Diencephalon (tissue), 1 donor: ENCODE results near the gene HOMEZ. TPM values are rescaled to one million over a fixed set of nuclear protein-coding genes. Genes with fewer than 3 reads are reported as not detected.

ENCODE experiments used
- small RNA-seq: library from RNA; depleted of rRNA; stranded (forward); fragments of <200 nt; gene quantifications from one replicate; pipeline ENCODE3, GENCODE V24; 2014
- total RNA-seq: library from RNA; depleted of rRNA; stranded (reverse); fragments of >200 nt; gene quantifications from one replicate; pipeline ENCODE4 v1.2.3, GENCODE V29; 2014

The HOMEZ gene, protein sequence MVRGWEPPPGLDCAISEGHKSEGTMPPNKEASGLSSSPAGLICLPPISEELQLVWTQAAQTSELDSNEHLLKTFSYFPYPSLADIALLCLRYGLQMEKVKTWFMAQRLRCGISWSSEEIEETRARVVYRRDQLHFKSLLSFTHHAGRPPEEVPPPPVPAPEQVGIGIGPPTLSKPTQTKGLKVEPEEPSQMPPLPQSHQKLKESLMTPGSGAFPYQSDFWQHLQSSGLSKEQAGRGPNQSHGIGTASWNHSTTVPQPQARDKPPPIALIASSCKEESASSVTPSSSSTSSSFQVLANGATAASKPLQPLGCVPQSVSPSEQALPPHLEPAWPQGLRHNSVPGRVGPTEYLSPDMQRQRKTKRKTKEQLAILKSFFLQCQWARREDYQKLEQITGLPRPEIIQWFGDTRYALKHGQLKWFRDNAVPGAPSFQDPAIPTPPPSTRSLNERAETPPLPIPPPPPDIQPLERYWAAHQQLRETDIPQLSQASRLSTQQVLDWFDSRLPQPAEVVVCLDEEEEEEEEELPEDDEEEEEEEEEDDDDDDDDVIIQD
- total RNA-seq = 4.6 TPM

DNA sequence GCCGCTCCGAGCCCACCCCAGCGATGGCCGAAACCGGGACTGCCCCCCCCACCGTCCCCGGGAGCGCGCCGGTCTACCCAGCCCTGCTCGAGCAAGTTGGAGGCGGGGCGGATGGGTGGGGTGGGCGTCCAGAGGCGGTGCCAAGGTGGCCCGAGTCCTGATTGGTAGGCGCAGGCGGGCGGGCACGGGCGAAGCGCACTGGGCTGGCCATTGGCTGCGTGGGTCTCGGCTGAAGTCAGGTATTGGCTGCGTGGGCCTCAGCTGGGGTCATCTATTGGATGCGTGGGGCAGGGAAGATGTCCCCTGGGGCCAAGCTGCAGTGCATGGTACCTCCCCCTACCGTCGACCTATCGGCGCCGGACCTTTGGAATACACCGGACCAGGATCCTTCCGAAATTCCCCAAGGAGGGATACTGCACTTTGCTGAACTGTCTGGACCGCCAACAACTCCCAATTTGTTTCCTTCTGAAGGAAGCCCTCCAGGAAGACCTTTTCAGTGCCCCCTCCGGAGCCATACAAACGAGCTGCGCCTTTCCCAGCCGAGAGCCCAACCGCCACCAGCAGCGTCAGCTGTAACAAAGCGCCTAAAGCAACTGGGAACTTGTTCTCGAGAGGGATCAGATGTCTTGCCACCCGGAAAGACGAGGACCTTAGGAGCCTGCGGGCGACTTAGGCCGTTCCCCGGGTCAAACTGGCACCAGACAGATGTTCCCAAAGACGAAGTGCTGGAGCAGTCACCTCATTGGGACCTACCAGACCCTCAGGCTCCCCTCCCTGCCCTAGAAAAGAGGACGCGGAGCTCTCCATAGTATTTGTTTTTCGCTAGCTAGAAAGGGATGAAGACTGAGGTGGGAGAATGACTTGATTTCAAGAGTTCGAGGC lies at the start of gene HOMEZ:
TSS of gene HOMEZ (minus strand) at position 113 of the 882 bp plus-strand sequence. CDS start 180 bp downstream, outside the sequence.

DNA sequence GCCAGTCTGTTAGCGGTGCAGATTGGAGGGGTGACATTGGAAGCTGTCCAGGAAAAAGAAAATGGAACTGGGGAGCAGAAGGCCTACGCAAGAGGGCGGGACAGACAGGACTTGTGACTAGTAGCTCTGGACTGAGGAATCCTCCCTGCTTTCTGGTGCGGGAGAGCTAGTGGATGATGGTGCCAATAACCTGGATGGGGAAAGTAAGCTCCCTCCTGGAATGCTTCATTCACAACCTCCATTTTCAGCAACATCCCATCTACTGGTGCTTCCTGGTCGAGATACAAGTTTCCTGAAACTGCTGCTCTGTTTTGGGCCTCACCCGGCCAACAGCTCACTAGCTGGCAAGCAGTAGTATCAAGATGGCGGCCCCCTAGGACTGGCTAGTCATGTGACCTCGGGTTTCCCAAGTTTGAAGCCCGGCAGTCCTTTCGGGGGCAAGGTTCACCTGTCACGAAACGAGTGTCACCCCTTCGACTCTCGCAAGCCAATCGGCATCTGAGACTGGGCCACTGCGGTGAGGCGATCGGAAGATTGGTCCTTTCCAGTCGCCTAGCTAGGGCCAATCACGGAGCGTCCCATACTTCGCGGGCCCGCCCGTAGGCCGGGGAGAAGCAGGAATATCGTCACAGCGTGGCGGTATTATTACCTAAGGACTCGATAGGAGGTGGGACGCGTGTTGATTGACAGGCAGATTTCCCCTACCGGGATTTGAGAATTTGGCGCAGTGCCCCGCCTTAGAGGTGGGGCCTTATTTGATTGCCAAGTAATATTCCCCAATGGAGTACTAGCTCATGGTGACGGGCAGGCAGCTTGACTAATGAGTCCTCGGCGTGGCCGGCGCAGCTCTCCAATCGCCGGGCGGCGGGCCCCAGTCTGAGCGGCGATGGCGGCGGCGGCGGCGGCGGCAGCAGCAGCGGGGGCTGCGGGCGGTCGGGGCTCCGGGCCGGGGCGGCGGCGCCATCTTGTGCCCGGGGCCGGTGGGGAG lies 34.9 kb upstream of the HOMEZ start, which contains the start of gene PABPN1:
TSS of gene PABPN1 (plus strand) at position 874 of the 988 bp plus-strand sequence. CDS start at position 887, 13 bp downstream.

DNA sequence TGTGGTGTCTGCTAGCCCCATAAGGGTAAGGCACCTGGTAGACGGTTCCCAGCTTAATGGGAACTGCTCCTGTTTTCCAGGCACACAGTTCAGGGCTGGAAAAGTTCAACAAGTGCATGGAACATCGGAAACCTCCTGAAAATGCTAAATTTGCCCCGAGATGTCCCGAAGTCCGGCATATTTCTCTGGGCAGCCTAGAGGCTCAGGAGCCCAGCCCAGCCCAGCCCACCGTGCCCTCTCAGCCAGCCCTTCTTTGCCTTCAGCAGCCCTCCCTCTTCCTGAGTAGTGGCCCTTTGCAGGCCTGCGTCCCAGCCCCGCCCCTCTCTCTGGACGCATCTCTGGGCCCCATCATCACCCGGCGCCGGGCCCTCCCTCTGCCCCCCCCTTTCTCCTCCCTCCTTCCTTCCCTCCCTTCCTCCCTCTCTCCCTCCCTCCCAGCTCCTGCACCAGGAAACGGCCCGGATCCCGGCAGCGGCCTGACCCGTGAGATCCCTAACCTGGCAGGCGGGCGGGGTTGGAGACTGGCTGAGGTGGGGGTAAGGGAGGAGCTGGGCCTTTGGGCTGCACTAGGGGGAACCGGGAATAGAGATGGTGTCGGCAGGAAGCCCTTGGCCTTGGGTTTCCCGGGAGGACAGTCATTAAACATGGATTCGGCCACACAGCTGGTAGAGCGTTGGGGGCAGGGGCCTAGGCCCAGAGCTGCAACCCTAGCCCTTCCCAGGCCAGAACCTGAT lies 20.6 kb upstream of the HOMEZ start, which contains the start of gene BCL2L2:
TSS of gene BCL2L2 (plus strand) at position 422 of the 734 bp plus-strand sequence. CDS start 935 bp downstream, outside the sequence.

DNA sequence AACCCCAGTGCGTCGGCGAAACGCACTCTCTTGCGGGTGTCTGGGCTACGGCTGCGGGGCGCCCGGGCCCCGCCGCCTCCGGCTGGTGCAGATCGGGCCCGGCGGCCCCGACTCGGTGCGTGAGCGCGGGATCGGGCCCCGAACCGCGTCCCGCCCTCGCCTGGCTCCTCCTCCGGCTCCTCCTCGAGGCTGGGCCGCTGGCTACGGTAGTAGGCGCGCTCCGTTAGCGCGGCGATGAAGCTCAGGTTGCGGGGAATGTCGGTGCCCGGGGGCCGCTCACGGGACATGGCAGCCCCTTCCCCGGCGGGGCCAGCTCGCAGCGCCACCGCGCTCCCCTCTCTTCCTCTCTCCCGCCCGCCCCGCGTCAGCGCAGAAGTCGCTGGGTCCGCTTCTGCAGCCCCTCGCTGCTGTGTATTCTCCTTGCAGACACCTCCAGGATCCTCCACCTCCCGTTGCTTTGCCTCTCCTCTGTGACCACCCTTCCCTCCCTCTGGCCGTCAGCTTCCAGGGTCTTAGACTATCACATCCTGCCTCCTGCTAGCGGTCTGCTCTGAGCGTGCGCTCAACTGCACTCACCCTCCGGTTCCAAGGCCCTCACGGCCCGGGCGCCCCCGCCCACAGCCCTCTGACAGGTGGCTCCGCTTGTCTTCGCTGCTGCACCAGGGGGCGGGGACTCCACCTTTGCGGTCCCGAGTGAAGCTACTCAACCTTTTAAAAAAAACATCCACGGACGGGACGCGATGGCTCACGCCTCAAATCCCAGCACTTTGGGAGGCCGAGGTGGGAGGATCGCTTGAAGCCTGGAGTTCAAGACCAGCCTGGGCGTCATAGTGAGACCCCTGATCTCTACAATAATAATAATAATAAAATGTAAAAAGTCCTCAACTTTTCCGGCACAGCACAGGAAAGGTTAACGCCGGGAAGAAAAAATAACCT lies 16.6 kb upstream of the HOMEZ start, which contains the start of gene PPP1R3E:
TSS of gene PPP1R3E (minus strand) at position 570 of the 936 bp plus-strand sequence. CDS start at position 287, 283 bp downstream.

DNA sequence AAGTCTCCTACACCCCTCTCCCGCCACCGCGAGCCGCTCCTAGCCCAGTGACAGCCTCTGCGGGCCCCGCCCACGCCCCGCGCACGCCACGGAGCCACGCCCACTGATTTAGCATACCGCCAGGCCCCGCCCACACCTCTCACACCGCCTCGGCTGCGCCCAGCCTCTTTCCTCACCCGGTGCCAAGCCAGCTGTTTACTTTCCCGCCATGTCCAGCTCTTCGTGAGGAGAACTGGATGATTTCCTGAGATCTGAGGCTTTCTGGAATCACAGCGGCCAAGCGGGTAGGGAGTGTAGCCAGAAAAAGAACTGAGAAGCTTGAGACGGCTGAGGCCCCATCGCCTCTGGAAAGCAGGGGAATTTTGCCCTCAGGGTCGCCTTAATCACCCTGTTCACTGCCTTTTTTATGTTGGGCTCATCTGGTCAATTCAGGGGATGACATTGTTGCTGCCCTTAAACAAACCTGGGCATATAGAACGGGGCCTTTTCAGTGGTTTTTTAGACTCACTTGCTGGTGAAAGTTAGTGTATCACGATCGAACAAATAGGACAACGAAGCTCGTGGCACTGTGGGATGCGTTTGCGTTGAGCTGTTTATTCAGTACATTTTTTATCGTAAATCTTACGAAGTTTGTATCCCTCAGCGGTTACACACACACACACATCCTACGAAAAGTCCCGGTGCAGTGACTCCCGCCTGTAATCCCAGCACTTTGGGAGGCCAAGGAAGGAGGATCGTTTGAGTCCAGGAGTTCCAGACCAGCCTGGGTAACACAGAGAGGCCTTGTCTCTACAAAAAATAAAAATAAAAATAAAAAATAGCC lies 47.9 kb downstream of the HOMEZ start, which contains the start of gene RNF212B:
TSS of gene RNF212B (plus strand) at position 165 of the 823 bp plus-strand sequence. CDS start 2,410 bp downstream, outside the sequence.

Small RNA genes within 50 kb of the gene (small RNA-seq; reads per million reads assigned to genes)
- not detected for gene AL049829.1
- gene RNU6-1046P = not detected

Other genes with a start within 250 kb of the HOMEZ start
- not detected for gene PSMB11, start 243.9 kb downstream of the HOMEZ start, total RNA-seq
- 14.1 TPM for gene CDH24, start 228.6 kb downstream of the HOMEZ start, total RNA-seq
- gene ACIN1, start 191.0 kb downstream of the HOMEZ start, total RNA-seq = 91.8 TPM
- 22.1 TPM for gene C14orf119, start 190.6 kb downstream of the HOMEZ start, total RNA-seq
- gene CIROP, start 181.1 kb downstream of the HOMEZ start, total RNA-seq = not detected
- not detected for gene CEBPE, start 166.9 kb downstream of the HOMEZ start, total RNA-seq
- 14.8 TPM for gene SLC7A8, start 102.5 kb downstream of the HOMEZ start, total RNA-seq
- gene RNF212B, start 48.2 kb downstream of the HOMEZ start, total RNA-seq = not detected
- 10.4 TPM for gene PPP1R3E, start 16.7 kb upstream of the HOMEZ start, total RNA-seq
- 21.9 TPM for gene BCL2L2, start 20.7 kb upstream of the HOMEZ start, total RNA-seq
- gene PABPN1, start 35.3 kb upstream of the HOMEZ start, total RNA-seq = 92.3 TPM
- gene SLC22A17, start 66.8 kb upstream of the HOMEZ start, total RNA-seq = 389 TPM
- 9.7 TPM for gene EFS, start 79.0 kb upstream of the HOMEZ start, total RNA-seq
- gene IL25, start 86.7 kb upstream of the HOMEZ start, total RNA-seq = not detected
- 9.2 TPM for gene CMTM5, start 90.9 kb upstream of the HOMEZ start, total RNA-seq
- gene MYH6, start 122.1 kb upstream of the HOMEZ start, total RNA-seq = under 0.01 TPM
- 3.2 TPM for gene MYH7, start 149.5 kb upstream of the HOMEZ start, total RNA-seq
- gene NGDN, start 183.6 kb upstream of the HOMEZ start, total RNA-seq = 39.0 TPM